GM23338 (cell line): ENCODE data around the gene COL4A2. TPM values are rescaled to one million over a fixed set of nuclear protein-coding genes. Genes with fewer than 3 reads are reported as not detected.

Experiments used
- ATAC-seq: fragments of 200-7000 bp; cut with Tn5 transposase; 3 replicates; pipeline ENCODE4 v1.9.1; 2020
- DNase-seq: peaks from one replicate; pipeline ENCODE4 v3.0.0-alpha.2; 2015; ENCODE audit warnings: low spot score
- H2AFZ ChIP-seq: fragments of 200-600 bp; sonication (generic); 2 replicates; pipeline ENCODE4 v1.8.0; 2016; ENCODE audit warnings: antibody characterized with exemption, mild to moderate bottlenecking, moderate library complexity
- H3F3A ChIP-seq: fragments of 200-600 bp; sonication (generic); replicated peaks from 2 replicates; pipeline ENCODE4 v1.8.0; 2017; ENCODE audit warnings: antibody characterized with exemption, mixed run types, low read depth
- H3K27ac ChIP-seq: fragments of 200-600 bp; sonication (generic); 2 replicates; pipeline ENCODE4 v1.6.1; 2016; ENCODE audit warnings: low read depth
- H3K27me3 ChIP-seq: fragments of 200-600 bp; sonication (generic); 2 replicates; pipeline ENCODE4 v1.8.0; 2016; ENCODE audit warnings: mild to moderate bottlenecking, mixed run types, moderate library complexity; ENCODE audit not compliant: insufficient read depth
- H3K36me3 ChIP-seq: fragments of 200-600 bp; sonication (generic); 2 replicates; pipeline ENCODE4 v1.8.0; 2016; ENCODE audit warnings: mild to moderate bottlenecking; ENCODE audit not compliant: insufficient read depth
- H3K4me1 ChIP-seq: fragments of 200-600 bp; sonication (generic); 2 replicates; pipeline ENCODE4 v1.8.0; 2016; ENCODE audit warnings: mild to moderate bottlenecking, moderate library complexity; ENCODE audit not compliant: insufficient read depth
- H3K4me2 ChIP-seq: fragments of 200-600 bp; sonication (generic); 2 replicates; pipeline ENCODE4 v1.7.1; 2017; ENCODE audit warnings: mixed run types
- H3K4me3 ChIP-seq: fragments of 200-600 bp; sonication (generic); 2 replicates; pipeline ENCODE4 v1.6.1; 2016; ENCODE audit warnings: mixed run types
- H3K79me2 ChIP-seq: fragments of 200-600 bp; sonication (generic); replicated peaks from 2 replicates; pipeline ENCODE4 v1.8.0; 2017; ENCODE audit warnings: mild to moderate bottlenecking; ENCODE audit not compliant: insufficient read depth
- H3K9me2 ChIP-seq: fragments of 200-600 bp; sonication (generic); 2 replicates; pipeline ENCODE4 v1.8.0; 2017; ENCODE audit not compliant: insufficient read depth
- H4K20me1 ChIP-seq: fragments of 200-600 bp; sonication (generic); replicated peaks from 2 replicates; pipeline ENCODE4 v1.8.0; 2017; ENCODE audit warnings: mild to moderate bottlenecking; ENCODE audit not compliant: insufficient read depth
- H3K27ac Mint-ChIP-seq: 2 replicates; pipeline ENCODE4 v1.8.0; 2020; ENCODE audit warnings: inconsistent platforms, mild to moderate bottlenecking, moderate library complexity, mixed read lengths
- H3K27me3 Mint-ChIP-seq: 3 replicates; pipeline ENCODE4 v1.8.0; 2022; ENCODE audit warnings: low read depth, mild to moderate bottlenecking, moderate library complexity, mixed read lengths, inconsistent platforms; ENCODE audit not compliant: insufficient read depth, poor library complexity
- H3K36me3 Mint-ChIP-seq: 3 replicates; pipeline ENCODE4 v1.8.0; 2021; ENCODE audit warnings: low read depth, mild to moderate bottlenecking, inconsistent platforms, moderate library complexity, mixed read lengths
- H3K4me1 Mint-ChIP-seq: 3 replicates; pipeline ENCODE4 v1.8.0; 2020; ENCODE audit warnings: mild to moderate bottlenecking, inconsistent platforms, mixed read lengths
- H3K4me3 Mint-ChIP-seq: 3 replicates; pipeline ENCODE4 v1.8.0; 2021; ENCODE audit warnings: moderate library complexity, mild to moderate bottlenecking, inconsistent platforms, mixed read lengths
- H3K9me3 Mint-ChIP-seq: 3 replicates; pipeline ENCODE4 v1.8.0; 2020; ENCODE audit warnings: moderate library complexity, mild to moderate bottlenecking, inconsistent platforms, mixed read lengths
- CREB1 ChIP-seq: fragments of 250-450 bp; sonication (Bioruptor Pico); IDR thresholded peaks from 2 replicates; pipeline ENCODE4 v1.5.0; 2020; ENCODE audit warnings: low read depth, mild to moderate bottlenecking, moderate library complexity
- CTCF ChIP-seq, 2 experiments: fragments of 200-600 bp in 1 of 2; sonication (generic) in 1 of 2; conservative IDR thresholded peaks; 2 replicates each; pipeline versions ENCODE4 v1.5.1 to v1.6.1; 2016 to 2017; ENCODE audit warnings: antibody characterized with exemption in 2 of 2, low read depth in 2 of 2, mild to moderate bottlenecking in 2 of 2, moderate library complexity in 1 of 2
- ETS1 ChIP-seq: IDR thresholded peaks from 2 replicates; pipeline ENCODE4 v1.6.1; 2016; ENCODE audit warnings: antibody characterized with exemption
- EZH2 ChIP-seq: fragments of 200-600 bp; sonication (generic); IDR thresholded peaks from one replicate; pipeline ENCODE4 v1.8.0; 2017; ENCODE audit warnings: antibody characterized with exemption, mild to moderate bottlenecking, low read depth; ENCODE audit not compliant: unreplicated experiment
- JUNB ChIP-seq: IDR thresholded peaks from one replicate; pipeline ENCODE4 v1.6.1; 2016; ENCODE audit warnings: antibody characterized with exemption; ENCODE audit not compliant: unreplicated experiment
- NANOG ChIP-seq: IDR thresholded peaks from 2 replicates; pipeline ENCODE4 v1.6.1; 2016; ENCODE audit warnings: antibody characterized with exemption, borderline replicate concordance
- POLR2AphosphoS5 ChIP-seq: IDR thresholded peaks from 2 replicates; pipeline ENCODE4 v1.6.1; 2016; ENCODE audit warnings: antibody characterized with exemption, low read depth
- REST ChIP-seq: IDR thresholded peaks from one replicate; pipeline ENCODE4 v1.6.1; 2018; ENCODE audit warnings: antibody characterized with exemption; ENCODE audit not compliant: unreplicated experiment
- STAT1 ChIP-seq: IDR thresholded peaks from one replicate; pipeline ENCODE4 v1.6.1; 2016; ENCODE audit warnings: antibody characterized with exemption; ENCODE audit not compliant: unreplicated experiment
- ZNF114 ChIP-seq: fragments of 250-450 bp; sonication (Bioruptor Pico); IDR thresholded peaks from 2 replicates; pipeline ENCODE4 v1.5.0; 2020; ENCODE audit warnings: mild to moderate bottlenecking, moderate library complexity
- ZNF331 ChIP-seq: fragments of 250-450 bp; sonication (Bioruptor Pico); IDR thresholded peaks from 2 replicates; pipeline ENCODE4 v1.5.0; 2020; ENCODE audit warnings: low read depth, mild to moderate bottlenecking, moderate library complexity
- polyA plus RNA-seq: library from polyadenylated mRNA; unstranded; fragments of >200 nt; fragmentation: Nextera tagmentation; extraction: Ambion mirVana; gene quantifications from 2 replicates; pipeline ENCODE4 v1.2.1, GENCODE V29; 2016
- total RNA-seq: library from RNA; depleted of rRNA; stranded (reverse); fragments of >200 nt; shearing (Covaris generic); gene quantifications from 2 replicates; pipeline ENCODE4 v1.2.3, GENCODE V29; 2014

COL4A2 gene
- total and polyA plus RNA-seq, 2 experiments from 2014 or later = 37.4 to 131 TPM

GRCh38 chr13:110503979-110504499 is 197.0 kb downstream of the COL4A2 start (continued):
- TF ChIP-seq POLR2AphosphoS5 (no peak), ETS1 (no peak), REST (no peak), ZNF331 (no peak), ZNF114 (CRISPR knock-in tag) (no peak), STAT1 (no peak), EZH2 (no peak), JUNB (no peak), CTCF (conservative IDR thresholded peaks at IDR 0.05; ENCODE audit: low read depth in 2 of 2) (no peak), NANOG (no peak)

- H4K20me1 ChIP-seq = no peaks in the 10 kb centered on the region
- no peak overlapping the region for H3K27ac Mint-ChIP-seq
These were observed 198.5 kb downstream of the COL4A2 start for GRCh38 chr13:110505594-110505993.

More at GRCh38 chr13:110505594-110505993, 198.5 kb downstream of the COL4A2 start:
- Mint-ChIP-seq H3K9me3 (no peaks in the 10 kb centered on the region), H3K4me1 (no peaks in the 10 kb centered on the region), H3K27me3 (peaks cover 2% of the 10 kb centered on the region), H3K4me3 (no peak overlapping the region), H3K36me3 (peaks cover 39% of the 10 kb centered on the region)
- TF ChIP-seq NANOG (no peak), POLR2AphosphoS5 (no peak), CREB1 (CRISPR knock-in tag) (no peak), REST (no peak), CTCF (conservative IDR thresholded peaks at IDR 0.05; ENCODE audit: low read depth in 2 of 2) (no peak), ETS1 (no peak), ZNF114 (CRISPR knock-in tag) (no peak), ZNF331 (no peak)
- Histone ChIP-seq H3K4me3 (no peak overlapping the region), H3K4me2 (no peak overlapping the region), H3K79me2 (no peaks in the 10 kb centered on the region), H3K4me1 (no peaks in the 10 kb centered on the region), H3K9me2 (no peaks in the 10 kb centered on the region), H3F3A (no peaks in the 10 kb centered on the region), H3K27ac (no peak overlapping the region), H2AFZ (no peak overlapping the region), H3K27me3 (no peaks in the 10 kb centered on the region), H3K36me3 (no peaks in the 10 kb centered on the region; the same call in 1 of the 2 replicates)
- ATAC-seq (no peak), DNase-seq (no peak)
